Endothelial cell of umbilical vein (primary cell): ENCODE measurements around the gene RAPH1.

Experiments used
- EZH2 ChIP-seq: IDR thresholded peaks from 2 replicates; pipeline ENCODE4 v1.6.1; 2012; ENCODE audit warnings: borderline replicate concordance, low read depth, mild to moderate bottlenecking, moderate library complexity, low read length, inconsistent platforms; ENCODE audit not compliant: severe bottlenecking
- TF ChIP-seq, protein P1 (sequence below), 2 donors: IDR thresholded peaks; 1 replicate in 1 of 2; 2 replicates in 1 of 2; pipeline ENCODE4 v1.5.1; 2011; ENCODE audit warnings: low read length in 2 of 2, mild to moderate bottlenecking in 2 of 2, moderate library complexity in 2 of 2, control low read depth in 1 of 2, inconsistent platforms in 1 of 2, low read depth in 1 of 2; ENCODE audit not compliant: insufficient read depth in 1 of 2; ENCODE audit errors: extremely low read depth in 1 of 2
- TF ChIP-seq, protein P2 (sequence below): IDR thresholded peaks from 2 replicates; pipeline ENCODE4 v1.6.1; 2011; ENCODE audit not compliant: insufficient read depth, insufficient read length

GRCh38 chr2:203361922-203362321, 173.2 kb downstream of the RAPH1 start:
- TF ChIP-seq, protein P1, sequence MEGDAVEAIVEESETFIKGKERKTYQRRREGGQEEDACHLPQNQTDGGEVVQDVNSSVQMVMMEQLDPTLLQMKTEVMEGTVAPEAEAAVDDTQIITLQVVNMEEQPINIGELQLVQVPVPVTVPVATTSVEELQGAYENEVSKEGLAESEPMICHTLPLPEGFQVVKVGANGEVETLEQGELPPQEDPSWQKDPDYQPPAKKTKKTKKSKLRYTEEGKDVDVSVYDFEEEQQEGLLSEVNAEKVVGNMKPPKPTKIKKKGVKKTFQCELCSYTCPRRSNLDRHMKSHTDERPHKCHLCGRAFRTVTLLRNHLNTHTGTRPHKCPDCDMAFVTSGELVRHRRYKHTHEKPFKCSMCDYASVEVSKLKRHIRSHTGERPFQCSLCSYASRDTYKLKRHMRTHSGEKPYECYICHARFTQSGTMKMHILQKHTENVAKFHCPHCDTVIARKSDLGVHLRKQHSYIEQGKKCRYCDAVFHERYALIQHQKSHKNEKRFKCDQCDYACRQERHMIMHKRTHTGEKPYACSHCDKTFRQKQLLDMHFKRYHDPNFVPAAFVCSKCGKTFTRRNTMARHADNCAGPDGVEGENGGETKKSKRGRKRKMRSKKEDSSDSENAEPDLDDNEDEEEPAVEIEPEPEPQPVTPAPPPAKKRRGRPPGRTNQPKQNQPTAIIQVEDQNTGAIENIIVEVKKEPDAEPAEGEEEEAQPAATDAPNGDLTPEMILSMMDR (IDR thresholded peaks at IDR 0.05; ENCODE audit: extremely low read depth in 1 of 2, insufficient read depth in 1 of 2, low read depth in 1 of 2, low read length in 2 of 2) = no peak
- no peak for TF ChIP-seq EZH2
- TF ChIP-seq, protein P2, sequence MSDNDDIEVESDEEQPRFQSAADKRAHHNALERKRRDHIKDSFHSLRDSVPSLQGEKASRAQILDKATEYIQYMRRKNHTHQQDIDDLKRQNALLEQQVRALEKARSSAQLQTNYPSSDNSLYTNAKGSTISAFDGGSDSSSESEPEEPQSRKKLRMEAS = no peak
